IMR-90 (cell line): ENCODE data around the gene SEL1L3. TPM values are rescaled to one million over a fixed set of nuclear protein-coding genes. Genes with fewer than 3 reads are reported as not detected.

Experiments used
- ATAC-seq: fragments of 200-7000 bp; cut with Tn5 transposase; 2 replicates; pipeline ENCODE4 v1.9.1; 2020; ENCODE audit warnings: low read depth, mild to moderate bottlenecking, moderate library complexity
- BruUV-seq: library from RNA; stranded (reverse); fragments of 400-500 nt; replicated peaks from 2 replicates; lab custom pipeline; 2021; lab: Mats Ljungman, UMichigan
- CTCF ChIA-PET: fragments of 300-600 bp; formaldehyde crosslinking; extraction: SDS; loops from one replicate; lab custom pipeline; 2021; ENCODE audit warnings: antibody characterized with exemption; lab: Yijun Ruan, JAX
- POLR2A ChIA-PET: fragments of 300-600 bp; sonication (Branson Sonifier 250); formaldehyde crosslinking; loops from one replicate; lab custom pipeline; 2022; ENCODE audit warnings: antibody characterized with exemption; ENCODE audit not compliant: unreplicated experiment; lab: Charles Lee
- DNase-seq: peaks from one replicate; pipeline ENCODE4 v3.0.0; 2013
- H2AFZ ChIP-seq: replicated peaks from 2 replicates; pipeline ENCODE3; 2013; ENCODE audit warnings: low read length, mild to moderate bottlenecking; ENCODE audit not compliant: poor library complexity
- H2AK5ac ChIP-seq: 2 replicates; pipeline ENCODE4 v1.6.1; 2013; ENCODE audit warnings: low read depth, low read length, inconsistent platforms
- H2AK9ac ChIP-seq: replicated peaks from 2 replicates; pipeline ENCODE3; 2013; ENCODE audit warnings: mild to moderate bottlenecking, low read depth, low read length, moderate library complexity; ENCODE audit not compliant: poor library complexity
- H2BK120ac ChIP-seq: 2 replicates; pipeline ENCODE4 v1.6.1; 2013; ENCODE audit warnings: low read depth, low read length, inconsistent platforms
- H2BK15ac ChIP-seq: 3 replicates; pipeline ENCODE4 v1.6.1; 2013; ENCODE audit warnings: low read depth, low read length, inconsistent platforms
- H2BK20ac ChIP-seq: 2 replicates; pipeline ENCODE4 v1.6.1; 2013; ENCODE audit warnings: low read depth, mild to moderate bottlenecking, inconsistent platforms, low read length, moderate library complexity
- H2BK5ac ChIP-seq: 2 replicates; pipeline ENCODE4 v1.6.1; 2013; ENCODE audit warnings: mild to moderate bottlenecking, low read depth, low read length, inconsistent platforms; ENCODE audit not compliant: poor library complexity, severe bottlenecking
- H3K14ac ChIP-seq: replicated peaks from 2 replicates; pipeline ENCODE4 v1.6.1; 2013; ENCODE audit warnings: low read depth, low read length, inconsistent platforms
- H3K18ac ChIP-seq: 2 replicates; pipeline ENCODE4 v1.6.1; 2013; ENCODE audit warnings: low read depth, low read length, control low read depth
- H3K23ac ChIP-seq: 2 replicates; pipeline ENCODE4 v1.6.1; 2013; ENCODE audit warnings: low read depth, low read length, inconsistent platforms
- H3K27ac ChIP-seq: 2 replicates; pipeline ENCODE4 v1.5.1; 2013; ENCODE audit warnings: mild to moderate bottlenecking, control low read depth, low read length; ENCODE audit not compliant: insufficient read depth
- H3K27me3 ChIP-seq: 2 replicates; pipeline ENCODE4 v1.6.1; 2013; ENCODE audit warnings: low read length; ENCODE audit not compliant: control insufficient read depth, insufficient read depth
- H3K36me3 ChIP-seq: 2 replicates; pipeline ENCODE4 v1.6.1; 2013; ENCODE audit warnings: low read length, mixed read lengths; ENCODE audit not compliant: control insufficient read depth, insufficient read depth
- H3K4ac ChIP-seq: 2 replicates; pipeline ENCODE4 v1.6.1; 2013; ENCODE audit warnings: low read depth, low read length, inconsistent platforms
- H3K4me1 ChIP-seq: 2 replicates; pipeline ENCODE4 v1.6.1; 2013; ENCODE audit warnings: low read length, mixed read lengths; ENCODE audit not compliant: control insufficient read depth, insufficient read depth
- H3K4me2 ChIP-seq: 2 replicates; pipeline ENCODE4 v1.6.1; 2013; ENCODE audit warnings: low read depth, mild to moderate bottlenecking, control low read depth, low read length, moderate library complexity
- H3K4me3 ChIP-seq: 2 replicates; pipeline ENCODE4 v1.5.1; 2013; ENCODE audit warnings: low read depth, mild to moderate bottlenecking, control low read depth, low read length, moderate library complexity; ENCODE audit not compliant: insufficient read depth
- H3K56ac ChIP-seq: 2 replicates; pipeline ENCODE4 v1.6.1; 2013; ENCODE audit warnings: low read length, inconsistent platforms; ENCODE audit not compliant: insufficient read depth; ENCODE audit errors: extremely low read depth
- H3K79me1 ChIP-seq, 2 experiments: 2 replicates each; pipeline ENCODE4 v1.6.1; 2013; ENCODE audit warnings: low read length in 2 of 2, inconsistent platforms in 1 of 2, low read depth in 1 of 2
- H3K9ac ChIP-seq: 2 replicates; pipeline ENCODE4 v1.6.1; 2013; ENCODE audit warnings: low read depth, low read length, control low read depth
- H3K9me1 ChIP-seq: 2 replicates; pipeline ENCODE4 v1.6.1; 2013; ENCODE audit warnings: low read length, inconsistent platforms; ENCODE audit not compliant: insufficient read depth
- H3K9me3 ChIP-seq: 2 replicates; pipeline ENCODE4 v1.6.1; 2013; ENCODE audit warnings: low read length; ENCODE audit not compliant: control insufficient read depth, insufficient read depth
- H4K20me1 ChIP-seq: 2 replicates; pipeline ENCODE4 v1.6.1; 2013; ENCODE audit warnings: low read length, inconsistent platforms; ENCODE audit not compliant: insufficient read depth
- H4K5ac ChIP-seq: 2 replicates; pipeline ENCODE4 v1.6.1; 2013; ENCODE audit warnings: mild to moderate bottlenecking, low read depth, low read length, control low read depth
- H4K8ac ChIP-seq, 2 experiments: 2 replicates each; pipeline ENCODE4 v1.6.1; 2013; ENCODE audit warnings: low read depth in 2 of 2, low read length in 2 of 2, control low read depth in 1 of 2, inconsistent platforms in 1 of 2
- H4K91ac ChIP-seq: 2 replicates; pipeline ENCODE4 v1.6.1; 2013; ENCODE audit warnings: low read depth, low read length, inconsistent platforms; ENCODE audit not compliant: insufficient read depth
- BHLHE40 ChIP-seq: fragments of 150-350 bp; IDR thresholded peaks from 2 replicates; pipeline ENCODE4 v1.6.1; 2016; ENCODE audit warnings: mild to moderate bottlenecking, low read depth, low read length
- CEBPB ChIP-seq: IDR thresholded peaks from 2 replicates; pipeline ENCODE4 v1.6.1; 2012; ENCODE audit warnings: low read depth, low read length, improper control_type of control experiment
- FOS ChIP-seq: fragments of 150-350 bp; IDR thresholded peaks from 2 replicates; pipeline ENCODE4 v1.6.1; 2016; ENCODE audit warnings: low read depth, low read length
- MAZ ChIP-seq: IDR thresholded peaks from 2 replicates; pipeline ENCODE4 v1.6.1; 2012; ENCODE audit warnings: low read depth, mild to moderate bottlenecking, low read length, improper control_type of control experiment, moderate library complexity, borderline replicate concordance
- NFE2L2 ChIP-seq: fragments of 150-350 bp; IDR thresholded peaks from 2 replicates; pipeline ENCODE4 v1.6.1; 2016; ENCODE audit warnings: low read depth, mild to moderate bottlenecking, low read length
- RFX5 ChIP-seq: IDR thresholded peaks from 2 replicates; pipeline ENCODE4 v1.8.0; 2012; ENCODE audit warnings: low read depth, mild to moderate bottlenecking, low read length, moderate library complexity
- whole genome bisulfite sequencing, 2 experiments: methylation state at CpG; one replicate each; pipeline versions ENCODE4 v1.1.5 to v1.1.7; 2013; ENCODE audit warnings: missing lambda C conversion rate in 2 of 2; ENCODE audit not compliant: insufficient read length in 1 of 2; ENCODE audit errors: extremely low coverage in 2 of 2; 5-methylcytosine and 5-hydroxymethylcytosine counted together
- dilution Hi-C: fragments of 300-500 bp; cut with HindIII; formaldehyde crosslinking; loops from one replicate; pipeline ENCODE4 v1.14.3; 2018; ENCODE audit warnings: low sequenced_read_pairs; ENCODE audit not compliant: unreplicated experiment
- in situ Hi-C: fragments of 300-500 bp; cut with MboI; formaldehyde crosslinking; loops from 3 replicates; pipeline ENCODE4 v1.14.3; 2019; ENCODE audit warnings: low sequenced_read_pairs, inconsistent platforms, mixed read lengths
- intact Hi-C: fragments of 100-400 bp; cut with micrococcal nuclease; formaldehyde crosslinking; loops from 2 replicates; pipeline ENCODE4 v1.10.0; 2022
- polyA plus RNA-seq, 3 experiments: library from polyadenylated mRNA; depleted of rRNA; stranded (reverse); fragments of >200 nt; gene quantifications; 2 replicates each; pipeline ENCODE4 v1.2.3, GENCODE V29; 2012; ENCODE audit warnings: low replicate concordance in 1 of 3
- total RNA-seq: library from RNA; depleted of rRNA; stranded (reverse); fragments of >200 nt; gene quantifications from 2 replicates; pipeline ENCODE4 v1.2.3, GENCODE V29; 2012

Gene SEL1L3
- total and polyA plus RNA-seq, 2 of the 4 experiments (the other 2 are of a cell fraction): 16.4 to 43.7 TPM

DNA sequence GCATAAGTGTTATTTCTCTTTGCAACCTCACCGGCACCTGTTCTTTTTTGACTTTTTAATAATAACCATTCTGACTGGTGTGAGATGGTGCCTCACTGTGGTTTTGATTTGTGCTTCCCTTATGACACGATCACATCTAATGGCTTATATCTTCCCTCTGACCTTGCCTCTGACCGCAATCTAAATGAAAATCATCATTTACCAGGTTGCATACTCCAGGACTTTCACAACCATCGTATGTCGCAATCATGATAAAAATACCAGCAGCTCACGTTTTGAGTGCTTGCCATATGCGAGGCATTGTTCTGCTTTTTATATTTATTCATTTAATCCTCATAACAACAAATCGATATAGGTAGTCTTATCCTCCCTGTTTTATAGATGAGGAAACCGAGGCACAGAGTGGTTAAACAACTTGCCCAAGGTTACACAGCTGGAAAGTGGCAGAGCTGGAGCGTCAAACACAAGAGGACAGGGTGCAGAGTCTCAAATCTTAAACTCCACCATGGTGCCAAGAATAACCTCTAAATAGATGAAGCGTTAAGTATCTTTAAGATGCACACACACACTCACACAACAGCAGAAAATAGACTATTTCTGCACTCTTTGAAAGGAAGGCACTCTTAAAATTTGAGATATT is 102.2 kb downstream of the SEL1L3 start:
- Histone ChIP-seq H4K91ac (no peak overlapping the region), H3K36me3 (peaks cover 2% of the 10 kb centered on the region), H3K23ac (no peak overlapping the region), H3K9ac (no peak overlapping the region), H3K9me1 (no peaks in the 10 kb centered on the region), H2BK120ac (no peak overlapping the region), H4K20me1 (no peaks in the 10 kb centered on the region), H2AK5ac (no peak overlapping the region), H3K4me2 (no peak overlapping the region), H2AFZ (no peak overlapping the region), H2BK5ac (no peak overlapping the region), H3K4me3 (no peak overlapping the region), H2BK20ac (no peak overlapping the region), H4K5ac (no peak overlapping the region), H3K4ac (no peak overlapping the region), H3K56ac (no peak overlapping the region), H3K9me3 (no peaks in the 10 kb centered on the region), H3K79me1 (no peaks in the 10 kb centered on the region), H2BK15ac (no peak overlapping the region), H4K8ac (no peak overlapping the region), H3K27ac (no peak overlapping the region), H3K18ac (no peak overlapping the region), H2AK9ac (no peak overlapping the region), H3K4me1 (peaks cover 2% of the 10 kb centered on the region; the same call in 1 of the 2 replicates), H3K27me3 (no peaks in the 10 kb centered on the region), H3K14ac (no peak overlapping the region)
- BruUV-seq: no TSS peak
- WGBS, 2 experiments: 74% methylated on average over 5 of the region's 11 CpGs; no CpG with 5 or more reads in 1 of the 2 experiments
- intact Hi-C loops (no loop called here), in situ Hi-C loops (loop anchor here (5.0 kb wide), 1 partner anchor 318 kb away; no protein-coding TSS in a partner anchor), dilution Hi-C loops (no loop called here)
- ATAC-seq (0 out of 2 replicates have a peak, but pooled peaks have one; percentile 27), DNase-seq (peak; percentile 49)
- CTCF ChIA-PET: no interaction called here
- TF ChIP-seq CEBPB: peak; percentile 98
- TF ChIP-seq RFX5: no peak
- TF ChIP-seq BHLHE40: peak; percentile 79
- TF ChIP-seq FOS: no peak
- no peak for TF ChIP-seq NFE2L2
- no peak for TF ChIP-seq MAZ
- POLR2A ChIA-PET: no interaction called here
